ENCODE results near the gene ANTXR1. TPM values are rescaled to one million over a fixed set of nuclear protein-coding genes. Genes with fewer than 3 reads are reported as not detected.

Gene ANTXR1
- polyA plus RNA-seq, 1 donor (not counting 4 experiments of a cell fraction or from before 2014, with no cell fraction given): 20.4 TPM

GRCh38 chr2:69205076-69205475, 192.1 kb downstream of the ANTXR1 start:
- Histone ChIP-seq H3K9me3 (ENCODE audit: control insufficient read depth, low read depth, low read length) (no peaks in the 10 kb centered on the region), H3K4me1 (ENCODE audit: control insufficient read depth, extremely low read depth, insufficient read depth, low read length) (no peaks in the 10 kb centered on the region), H4K20me1 (ENCODE audit: control insufficient read depth, extremely low read depth, insufficient read depth, low read length) (no peaks in the 10 kb centered on the region), H2AFZ (ENCODE audit: control insufficient read depth, low read length) (no peak overlapping the region), H3K36me3 (ENCODE audit: control insufficient read depth in 2 of 2, extremely low read depth in 1 of 2, insufficient read depth in 2 of 2, low read length in 2 of 2) (no peaks in the 10 kb centered on the region), H3K9me1 (ENCODE audit: control insufficient read depth, extremely low read depth, insufficient read depth, low read length) (no peaks in the 10 kb centered on the region), H3K9ac (ENCODE audit: control insufficient read depth, extremely low read depth, insufficient read depth, low read length) (no peak overlapping the region), H3K27me3 (ENCODE audit: control insufficient read depth, extremely low read depth, insufficient read depth, low read length) (no peaks in the 10 kb centered on the region), H3K4me3 (ENCODE audit: control insufficient read depth in 2 of 3, extremely low read depth in 1 of 3, insufficient read depth in 2 of 3, low read depth in 1 of 3, low read length in 3 of 3) (no peak overlapping the region), H3K79me2 (ENCODE audit: control insufficient read depth, insufficient read depth, low read length) (no peaks in the 10 kb centered on the region), H3K27ac (ENCODE audit: control insufficient read depth, insufficient read depth, low read length) (no peak overlapping the region), H3K4me2 (ENCODE audit: control insufficient read depth, extremely low read depth, insufficient read depth, low read depth, low read length) (no peak overlapping the region)
- dilution Hi-C loops (cut with MboI; ENCODE audit: extremely low pct_ligation_motif_present, low sequenced_read_pairs): no loop called here
- FAIRE-seq (no peak), DNase-seq (ENCODE audit: low read depth, low spot score) (no peak)
- no peak for TF ChIP-seq EZH2 (IDR thresholded peaks at IDR 0.05; ENCODE audit: low read length)
- no peak for TF ChIP-seq CTCF (optimal IDR thresholded peaks at IDR 0.05 in 1 of 3, IDR thresholded peaks at IDR 0.05 in 1 of 3, conservative IDR thresholded peaks at IDR 0.05 in 1 of 3; ENCODE audit: extremely low read depth in 1 of 3, insufficient read depth in 2 of 3, low read length in 3 of 3)

GRCh38 chr2:69205491-69205890, 192.5 kb downstream of the ANTXR1 start:
- no peak for DNase-seq (ENCODE audit: low read depth, low spot score)
- dilution Hi-C loops (cut with MboI; ENCODE audit: extremely low pct_ligation_motif_present, low sequenced_read_pairs): no loop called here
- Histone ChIP-seq H3K4me1 (ENCODE audit: control insufficient read depth, extremely low read depth, insufficient read depth, low read length) (no peaks in the 10 kb centered on the region), H3K9ac (ENCODE audit: control insufficient read depth, extremely low read depth, insufficient read depth, low read length) (no peak overlapping the region), H3K27me3 (ENCODE audit: control insufficient read depth, extremely low read depth, insufficient read depth, low read length) (no peaks in the 10 kb centered on the region), H3K9me3 (ENCODE audit: control insufficient read depth, low read depth, low read length) (no peaks in the 10 kb centered on the region), H4K20me1 (ENCODE audit: control insufficient read depth, extremely low read depth, insufficient read depth, low read length) (no peaks in the 10 kb centered on the region), H3K4me3 (ENCODE audit: control insufficient read depth in 2 of 3, extremely low read depth in 1 of 3, insufficient read depth in 2 of 3, low read depth in 1 of 3, low read length in 3 of 3) (no peak overlapping the region), H2AFZ (ENCODE audit: control insufficient read depth, low read length) (no peak overlapping the region), H3K79me2 (ENCODE audit: control insufficient read depth, insufficient read depth, low read length) (no peaks in the 10 kb centered on the region), H3K4me2 (ENCODE audit: control insufficient read depth, extremely low read depth, insufficient read depth, low read depth, low read length) (no peak overlapping the region), H3K36me3 (ENCODE audit: control insufficient read depth in 2 of 2, extremely low read depth in 1 of 2, insufficient read depth in 2 of 2, low read length in 2 of 2) (no peaks in the 10 kb centered on the region), H3K27ac (ENCODE audit: control insufficient read depth, insufficient read depth, low read length) (no peak overlapping the region), H3K9me1 (ENCODE audit: control insufficient read depth, extremely low read depth, insufficient read depth, low read length) (no peaks in the 10 kb centered on the region)
- TF ChIP-seq CTCF (optimal IDR thresholded peaks at IDR 0.05 in 1 of 3, IDR thresholded peaks at IDR 0.05 in 1 of 3, conservative IDR thresholded peaks at IDR 0.05 in 1 of 3; ENCODE audit: extremely low read depth in 1 of 3, insufficient read depth in 2 of 3, low read length in 3 of 3) (no peak), EZH2 (IDR thresholded peaks at IDR 0.05; ENCODE audit: low read length) (no peak)
- FAIRE-seq: no peak

Data from keratinocyte (primary cell).